ENCODE data around the gene DPEP2. TPM values are rescaled to one million over a fixed set of nuclear protein-coding genes. Genes with fewer than 3 reads are reported as not detected.
"Not testable (repeated sequence)": the region's sequence is repeated elsewhere in the genome, so short reads cannot be mapped to it uniquely, and the experiment has no call there.

The DPEP2 gene
- total RNA-seq, 1 donor from 2014 or later: 14.4 TPM

DNA sequence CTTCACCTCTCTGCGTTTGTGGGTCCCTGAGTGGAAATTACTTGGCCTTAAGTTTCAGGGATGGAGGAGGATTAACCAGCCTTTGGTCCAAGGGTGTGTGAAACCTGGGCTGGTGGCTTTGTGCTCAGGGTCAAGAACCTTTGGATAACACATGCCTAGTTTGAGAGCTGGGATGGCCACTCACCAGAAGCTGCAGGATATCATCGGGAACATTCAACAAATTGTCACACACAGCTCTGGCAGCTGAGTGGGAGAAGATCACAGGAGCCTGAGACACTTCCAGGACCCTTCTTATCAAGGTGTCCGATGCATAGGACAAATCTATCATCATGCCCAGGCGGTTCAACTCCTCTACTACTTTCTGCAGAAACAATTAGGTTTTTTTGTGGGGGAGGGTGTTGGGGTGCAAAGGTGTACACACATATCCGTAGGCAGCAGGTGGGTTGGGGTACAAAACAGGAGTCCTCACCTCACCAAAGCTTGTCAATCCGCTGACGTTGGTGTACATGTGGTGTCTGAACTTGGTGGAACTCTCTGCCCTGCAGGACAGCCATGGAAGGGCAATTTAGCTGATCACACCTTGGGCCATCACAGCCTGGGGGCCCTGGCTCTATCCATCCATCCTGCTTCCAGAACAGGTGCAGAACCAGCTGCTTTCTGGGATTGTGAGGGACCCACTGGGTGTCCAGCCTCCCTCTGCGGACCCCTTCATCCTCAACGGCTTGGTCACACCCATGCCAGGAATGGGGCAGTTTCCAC is 21.6 kb downstream of the DPEP2 start:
- intact Hi-C loops (cut with micrococcal nuclease): no loop called here

- intact Hi-C loops (cut with micrococcal nuclease): no loop called here
These were observed 22.3 kb downstream of the DPEP2 start for GRCh38 chr16:67977005-67977404.

DNA sequence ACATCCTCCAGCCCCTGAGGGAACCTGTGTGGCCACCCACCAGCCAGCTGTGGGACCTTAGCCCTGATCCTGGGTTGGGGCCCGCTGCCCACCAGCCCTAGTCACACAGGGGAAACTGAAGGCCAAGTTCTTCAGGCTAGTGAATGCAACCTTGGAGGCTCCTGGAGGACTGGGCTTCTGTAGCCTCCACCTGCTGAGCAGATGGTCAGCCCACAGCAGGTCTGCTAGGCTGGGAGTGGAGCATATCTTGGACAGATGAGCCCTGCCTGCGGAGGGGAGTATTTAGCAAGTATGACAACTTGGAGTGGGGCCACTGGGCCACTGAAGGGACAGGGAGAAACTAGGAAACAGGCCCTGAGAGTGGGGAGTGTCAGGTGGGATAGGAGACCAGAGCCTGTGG is 23.1 kb downstream of the DPEP2 start:
- intact Hi-C loops (cut with micrococcal nuclease): no loop called here

GRCh38 chr16:67975321-67976105 is 23.8 kb downstream of the DPEP2 start:
- intact Hi-C loops (cut with micrococcal nuclease): no loop called here

- intact Hi-C loops (cut with micrococcal nuclease): not testable (repeated sequence)
These were observed 27.0 kb downstream of the DPEP2 start for GRCh38 chr16:67972285-67972684.

DNA sequence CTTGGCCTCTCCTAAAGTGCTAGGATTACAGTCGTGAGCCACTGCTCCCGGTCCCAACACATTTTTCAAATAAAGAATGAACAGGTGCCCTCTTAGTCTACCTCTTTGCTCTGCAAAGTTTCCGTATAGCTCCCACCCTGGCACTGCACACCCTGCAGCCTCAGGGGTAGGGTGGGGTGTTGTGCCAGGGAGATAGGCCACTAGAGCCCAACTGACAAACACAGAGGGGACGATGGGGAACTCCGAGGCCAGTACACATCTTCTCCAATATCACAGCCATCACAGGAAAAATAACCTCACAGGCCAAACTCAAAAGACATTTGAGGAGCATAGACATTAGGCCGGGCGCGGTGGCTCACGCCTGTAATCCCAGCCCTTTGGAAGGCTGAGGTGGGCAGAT is 28.2 kb downstream of the DPEP2 start:
- intact Hi-C loops (cut with micrococcal nuclease): no loop called here

DNA sequence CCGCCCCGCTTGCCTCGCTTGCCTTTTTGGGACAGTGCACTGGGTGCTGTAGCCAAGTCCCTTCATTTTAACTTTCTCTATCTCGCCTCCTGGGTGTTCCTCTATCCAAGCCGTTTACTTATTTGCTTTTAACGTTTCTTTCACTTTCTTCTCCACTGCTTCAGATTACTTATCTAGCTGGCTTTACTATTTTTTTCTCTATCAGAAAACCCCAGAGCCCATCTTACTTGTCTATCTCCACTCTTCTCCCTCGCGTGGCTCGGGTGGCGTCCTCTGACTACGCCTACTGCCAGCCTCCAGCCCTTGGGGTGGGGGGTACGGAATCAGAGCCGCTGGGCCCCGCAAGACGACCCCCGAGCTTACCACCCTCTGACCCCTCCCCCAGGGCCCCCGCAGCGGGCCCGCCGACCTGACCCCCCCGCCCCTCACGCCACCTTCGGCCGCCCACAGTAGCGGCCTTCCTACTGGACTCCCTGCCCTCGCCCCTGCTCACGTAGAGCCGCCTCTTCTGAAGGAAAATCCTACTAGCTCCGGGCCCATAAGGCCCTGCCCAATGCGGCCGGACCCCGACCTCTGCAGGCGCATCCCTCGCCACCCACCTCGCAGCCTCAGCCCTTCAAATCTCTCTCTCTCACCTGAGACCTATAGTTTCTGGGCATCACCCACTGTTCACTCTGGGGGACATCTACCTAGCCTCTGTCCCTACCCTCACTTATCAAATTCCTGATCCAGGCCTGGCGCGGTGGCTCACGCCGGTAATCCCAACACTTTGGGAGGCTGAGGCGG is 29.8 kb downstream of the DPEP2 start:
- intact Hi-C loops (cut with micrococcal nuclease): loop anchor here (1.0 kb wide), 2 partner anchors 24 to 54 kb away; partner anchors contain the start of genes DDX28 and DUS2

- intact Hi-C loops (cut with micrococcal nuclease): loop anchor here (1.0 kb wide), 7 partner anchors 15 to 406 kb away; partner anchors contain the start of genes CTCF, DDX28, DUS2 and PSKH1
These were observed 30.7 kb downstream of the DPEP2 start, which contains the start of gene SLC12A4 for GRCh38 chr16:67968400-67969253. Gene SLC12A4, minus strand, starts transcription at chr16:67968637. Its CDS starts 84 bp downstream, at chr16:67968553.

- intact Hi-C loops (cut with micrococcal nuclease): loop anchor here (1.0 kb wide), 6 partner anchors 15 to 406 kb away; partner anchors contain the start of genes CTCF, GFOD2 and PSKH1
These were observed 31.3 kb downstream of the DPEP2 start for GRCh38 chr16:67967958-67968399.

DNA sequence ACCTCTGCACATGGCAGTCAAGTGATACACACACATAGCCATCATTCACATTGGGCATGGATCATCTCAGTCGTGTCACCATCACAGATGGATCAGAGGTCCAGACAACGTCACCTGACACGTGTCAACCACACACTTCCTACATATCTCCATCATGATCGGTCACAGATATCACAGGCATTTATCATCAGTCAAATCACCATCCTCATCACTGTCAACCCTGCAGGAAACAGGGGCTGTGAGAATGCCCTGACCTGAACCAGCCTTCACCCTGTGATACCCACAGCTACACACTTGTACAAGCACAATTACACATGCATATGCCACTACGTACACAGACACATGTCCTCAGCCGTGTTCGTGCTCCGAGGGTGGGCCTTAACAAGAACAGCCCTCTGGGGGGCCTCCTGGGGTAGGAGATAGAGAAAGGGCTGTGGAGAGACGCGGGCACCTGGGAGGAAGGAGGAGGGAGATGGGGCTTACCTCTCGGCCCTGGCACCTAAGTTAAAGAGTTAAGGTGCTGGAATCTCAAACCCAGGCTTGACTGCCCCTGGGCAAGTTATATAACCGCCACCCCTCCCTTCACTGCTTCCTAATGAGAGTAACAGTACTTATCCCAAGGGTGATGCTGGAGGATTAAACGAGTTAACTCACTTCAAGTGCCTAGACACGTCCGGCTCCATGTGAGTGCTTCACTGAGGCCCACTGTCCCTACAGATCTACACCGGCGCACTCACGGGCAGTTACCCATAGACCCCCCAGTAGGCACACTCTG is 31.9 kb downstream of the DPEP2 start:
- intact Hi-C loops (cut with micrococcal nuclease): loop anchor here (1.0 kb wide), 1 partner anchor 248 kb away; the partner anchor contains the start of gene GFOD2

- intact Hi-C loops (cut with micrococcal nuclease): loop anchor here (1.0 kb wide), 1 partner anchor 247 kb away; the partner anchor contains the start of gene GFOD2
These were observed 32.6 kb downstream of the DPEP2 start for GRCh38 chr16:67966549-67967182.

GRCh38 chr16:67965668-67966548 is 33.4 kb downstream of the DPEP2 start:
- intact Hi-C loops (cut with micrococcal nuclease): no loop called here

GRCh38 chr16:67964477-67965131 is 34.7 kb downstream of the DPEP2 start:
- intact Hi-C loops (cut with micrococcal nuclease): no loop called here

GRCh38 chr16:67963662-67964321 is 35.5 kb downstream of the DPEP2 start:
- intact Hi-C loops (cut with micrococcal nuclease): no loop called here

DNA sequence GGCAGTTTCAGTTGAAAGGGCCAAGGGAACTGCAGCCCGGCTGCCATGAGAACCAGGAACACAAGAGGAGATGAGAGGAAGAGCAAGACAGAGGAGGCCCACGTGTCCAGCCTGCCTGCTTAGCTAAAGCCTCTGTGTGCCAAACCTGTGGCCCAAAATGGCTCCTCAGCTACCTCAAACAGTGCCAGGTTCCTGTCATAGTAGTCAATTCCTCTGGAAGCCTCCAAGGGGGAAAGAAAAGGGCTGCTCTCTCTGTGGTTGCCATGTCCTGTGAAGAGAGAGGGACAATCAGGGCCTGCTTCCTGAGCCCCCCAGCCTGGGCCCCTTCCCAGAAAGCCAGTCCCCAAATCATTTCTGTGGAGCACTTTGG is 36.0 kb downstream of the DPEP2 start:
- intact Hi-C loops (cut with micrococcal nuclease): no loop called here

DNA sequence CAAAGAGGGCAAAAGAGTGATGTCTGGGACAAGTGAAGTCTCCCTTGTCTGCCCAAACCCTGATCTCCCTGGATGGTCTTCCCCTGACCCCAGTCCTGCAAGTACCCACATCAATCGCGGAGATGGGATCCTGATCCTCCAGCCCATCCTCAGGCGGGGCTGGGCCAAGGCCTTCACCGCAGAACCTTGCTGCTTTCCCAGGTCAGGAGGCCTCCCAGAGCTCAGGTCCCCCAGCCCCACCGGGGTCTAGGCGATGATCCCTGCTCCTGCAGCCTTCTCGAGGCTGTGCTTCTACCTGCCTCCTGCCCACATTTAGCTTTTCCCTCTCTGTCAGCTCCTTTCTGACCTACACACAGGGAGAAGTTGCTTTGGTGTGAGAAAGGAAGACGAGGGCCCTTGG is 37.1 kb downstream of the DPEP2 start:
- intact Hi-C loops (cut with micrococcal nuclease): no loop called here

DNA sequence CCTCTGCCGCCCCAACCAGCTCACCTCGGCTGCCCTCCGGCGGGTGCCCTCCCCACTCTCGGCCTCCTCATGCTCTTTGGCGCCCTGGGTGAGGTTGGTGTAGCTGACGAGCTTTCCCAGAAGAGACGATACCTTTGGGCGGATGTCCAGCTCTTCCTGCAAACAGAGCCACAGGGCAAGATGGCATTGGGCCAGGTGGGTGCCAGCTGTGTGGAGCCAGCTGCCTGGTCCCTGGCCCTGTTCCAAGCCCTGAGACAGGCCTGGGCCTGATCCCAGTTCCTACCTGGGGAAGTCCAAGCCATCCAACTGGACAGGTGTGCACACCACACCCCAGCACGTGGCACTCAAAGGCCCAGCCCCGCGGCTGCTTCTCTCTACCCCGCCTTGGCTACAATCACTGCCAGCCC is 37.7 kb downstream of the DPEP2 start:
- intact Hi-C loops (cut with micrococcal nuclease): no loop called here
